Measurements from ENCODE around the gene MBNL1.

GRCh38 chr3:152496286-152496685 is 227.6 kb downstream of the MBNL1 start:
- TF ChIP-seq POU2F2 (IDR thresholded peaks at IDR 0.05; ENCODE audit: low read depth, low read length) = no peak
- TF ChIP-seq POLR2A (IDR thresholded peaks at IDR 0.05; ENCODE audit: low read depth, low read length) = no peak
- TF ChIP-seq PAX5 (IDR thresholded peaks at IDR 0.05; ENCODE audit: insufficient read depth, low read length, severe bottlenecking) = no peak
- TF ChIP-seq TAF1 (IDR thresholded peaks at IDR 0.05; ENCODE audit: low read depth, low read length) = no peak
- no peak for TF ChIP-seq SPI1 (IDR thresholded peaks at IDR 0.05; ENCODE audit: low read depth, low read length)

All from GM12891 (cell line).